Effector memory CD4-positive, alpha-beta T cell (primary cell): ENCODE measurements around the gene PDXK.

Experiments used
- DNase-seq, 3 donors: peaks; one replicate each; pipeline ENCODE4 v3.0.0-alpha.2; 2020
- H3K27ac ChIP-seq: 2 replicates; pipeline ENCODE4 v1.7.0; 2013; ENCODE audit warnings: mild to moderate bottlenecking, low read length, moderate library complexity; ENCODE audit not compliant: insufficient read depth, poor library complexity, severe bottlenecking
- H3K27me3 ChIP-seq: replicated peaks from 2 replicates; pipeline ENCODE4 v1.7.0; 2013; ENCODE audit warnings: mild to moderate bottlenecking, low read length; ENCODE audit not compliant: insufficient read depth, control insufficient read depth, poor library complexity, severe bottlenecking
- H3K36me3 ChIP-seq: 2 replicates; pipeline ENCODE4 v1.7.0; 2013; ENCODE audit warnings: mild to moderate bottlenecking, low read length, moderate library complexity; ENCODE audit not compliant: control insufficient read depth, insufficient read depth
- H3K4me1 ChIP-seq: 2 replicates; pipeline ENCODE4 v1.7.0; 2013; ENCODE audit warnings: low read length, mild to moderate bottlenecking; ENCODE audit not compliant: control insufficient read depth, insufficient read depth, poor library complexity, severe bottlenecking
- H3K4me3 ChIP-seq: 2 replicates; pipeline ENCODE4 v1.7.0; 2013; ENCODE audit warnings: low read length, low read depth, mild to moderate bottlenecking; ENCODE audit not compliant: insufficient read depth, poor library complexity, severe bottlenecking
- H3K9me3 ChIP-seq: 2 replicates; pipeline ENCODE4 v1.7.0; 2013; ENCODE audit warnings: mild to moderate bottlenecking, low read length, moderate library complexity; ENCODE audit not compliant: control insufficient read depth

The PDXK gene

DNA sequence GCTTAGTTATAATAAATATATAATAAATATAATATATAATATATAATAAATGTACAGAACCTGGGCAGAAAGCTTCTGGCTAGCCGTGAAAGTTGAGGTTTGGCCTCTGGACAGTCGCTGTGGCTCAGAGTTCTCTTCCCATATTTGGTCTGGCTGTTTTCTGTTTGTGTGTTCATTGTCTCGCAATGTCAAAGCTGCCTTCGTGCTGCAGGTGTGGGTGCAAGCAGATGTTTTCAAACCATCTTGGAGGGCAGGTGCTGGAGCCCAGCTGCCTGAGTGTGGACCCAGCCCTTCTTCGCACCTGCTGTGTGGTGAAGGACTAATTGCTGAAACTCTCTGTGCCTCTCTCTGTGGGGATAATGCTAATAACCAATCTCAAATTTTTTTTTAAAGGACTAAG, 60.7 kb downstream of the PDXK start:
- Histone ChIP-seq H3K4me3 (no peak overlapping the region), H3K27me3 (no peaks in the 10 kb centered on the region), H3K9me3 (no peaks in the 10 kb centered on the region), H3K36me3 (no peaks in the 10 kb centered on the region), H3K27ac (no peak overlapping the region), H3K4me1 (peaks cover 16% of the 10 kb centered on the region)
- no peak for DNase-seq

- no peak overlapping the region for H3K27ac ChIP-seq
- H3K27me3 ChIP-seq: no peaks in the 10 kb centered on the region
- no peak for DNase-seq
- no peaks in the 10 kb centered on the region for H3K9me3 ChIP-seq
- no peaks in the 10 kb centered on the region for H3K36me3 ChIP-seq
- H3K4me1 ChIP-seq: peaks cover 7% of the 10 kb centered on the region
- H3K4me3 ChIP-seq: no peak overlapping the region
Observed at GRCh38 chr21:43781846-43782245, 62.9 kb downstream of the PDXK start.

DNA sequence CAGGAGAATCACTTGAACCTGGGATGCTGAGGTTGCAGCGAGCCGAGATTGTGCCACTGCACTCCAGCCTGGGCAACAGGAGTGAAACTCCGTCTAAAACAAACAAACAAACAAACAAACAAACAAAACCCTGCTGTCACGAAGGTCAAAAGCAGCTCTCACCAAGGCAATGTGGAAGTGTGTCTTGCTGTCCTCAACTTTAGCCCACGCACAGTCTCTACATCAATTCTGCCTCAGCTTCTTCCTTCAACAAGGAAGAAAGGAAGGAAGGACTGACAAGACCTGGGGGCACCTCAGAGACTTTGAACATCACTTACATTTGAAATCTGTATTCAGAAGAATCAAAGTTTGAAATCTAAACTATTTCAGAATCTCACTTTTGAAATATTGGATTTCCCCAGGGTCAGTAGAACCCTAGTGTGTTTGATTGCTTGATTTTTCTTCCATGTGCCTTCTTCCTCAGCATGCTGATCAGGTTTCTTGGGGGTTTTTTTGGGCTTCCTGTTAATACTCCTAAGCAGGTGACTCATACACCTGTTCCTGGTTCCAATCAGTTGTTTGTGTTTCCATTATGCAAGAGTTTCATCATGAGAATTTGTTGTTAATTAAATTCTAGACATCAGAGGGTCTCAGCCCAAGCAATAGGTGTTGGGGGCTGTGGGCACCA, 63.6 kb downstream of the PDXK start:
- no peak for DNase-seq
- H3K4me1 ChIP-seq: peaks cover 7% of the 10 kb centered on the region
- H3K4me3 ChIP-seq: no peak overlapping the region
- H3K27me3 ChIP-seq: no peaks in the 10 kb centered on the region
- H3K9me3 ChIP-seq: no peaks in the 10 kb centered on the region
- H3K36me3 ChIP-seq: no peaks in the 10 kb centered on the region
- no peak overlapping the region for H3K27ac ChIP-seq

GRCh38 chr21:43783098-43783700, 64.3 kb downstream of the PDXK start:
- peaks cover 7% of the 10 kb centered on the region for H3K4me1 ChIP-seq
- H3K4me3 ChIP-seq: no peak overlapping the region
- H3K27ac ChIP-seq: no peak overlapping the region
- DNase-seq: no peak
- H3K36me3 ChIP-seq: no peaks in the 10 kb centered on the region
- no peaks in the 10 kb centered on the region for H3K9me3 ChIP-seq
- no peaks in the 10 kb centered on the region for H3K27me3 ChIP-seq

DNA sequence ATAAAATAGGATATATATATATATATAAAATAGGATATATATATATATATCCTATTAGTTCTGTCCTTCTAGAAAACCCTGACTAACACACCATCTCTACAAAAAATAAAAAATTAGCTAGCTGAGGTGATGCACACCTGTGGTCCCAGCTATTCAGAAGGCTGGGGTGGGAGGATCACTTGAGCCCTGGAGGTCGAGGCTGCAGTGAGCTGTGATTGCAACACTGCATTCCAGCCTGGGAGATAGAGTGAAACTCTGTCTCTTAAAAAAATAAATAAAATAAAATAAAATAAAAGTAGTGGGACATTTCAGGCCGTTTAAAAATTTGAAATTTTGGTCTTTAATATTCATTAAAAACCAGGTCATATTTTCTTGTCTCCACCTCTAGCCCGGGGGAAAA, 66.2 kb downstream of the PDXK start:
- H3K4me1 ChIP-seq: peaks cover 2% of the 10 kb centered on the region
- DNase-seq: no peak
- H3K4me3 ChIP-seq: no peak overlapping the region
- H3K27ac ChIP-seq: no peak overlapping the region
- H3K9me3 ChIP-seq: no peaks in the 10 kb centered on the region
- no peaks in the 10 kb centered on the region for H3K36me3 ChIP-seq
- H3K27me3 ChIP-seq: no peaks in the 10 kb centered on the region

DNA sequence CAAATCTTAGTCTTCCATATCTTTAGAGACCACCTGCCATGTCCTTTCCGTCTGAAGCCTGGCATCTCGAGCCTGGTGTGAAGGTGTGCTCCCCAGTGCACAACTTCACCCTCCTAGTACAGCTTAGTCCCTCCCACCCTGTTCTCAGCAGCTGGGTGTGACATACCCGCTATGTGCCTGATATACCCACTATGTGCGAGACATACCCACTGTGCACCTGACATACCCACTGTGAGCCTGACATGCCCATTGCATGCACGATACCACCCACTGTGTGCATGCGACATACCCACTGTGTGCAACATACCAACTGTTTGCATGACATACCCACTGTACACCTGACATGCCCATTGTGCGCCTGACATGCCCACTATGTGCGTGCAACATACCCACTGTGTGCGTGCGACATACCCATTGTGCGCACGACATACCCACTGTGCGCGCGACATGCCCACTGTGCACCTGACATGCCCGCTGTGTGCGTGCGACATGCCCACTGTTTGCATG, 67.4 kb downstream of the PDXK start:
- no peak overlapping the region for H3K27ac ChIP-seq
- peaks cover 9% of the 10 kb centered on the region for H3K4me1 ChIP-seq
- H3K36me3 ChIP-seq: no peaks in the 10 kb centered on the region
- no peak overlapping the region for H3K4me3 ChIP-seq
- H3K27me3 ChIP-seq: no peaks in the 10 kb centered on the region
- DNase-seq: no peak
- no peaks in the 10 kb centered on the region for H3K9me3 ChIP-seq

GRCh38 chr21:43786807-43787440, 68.0 kb downstream of the PDXK start:
- Histone ChIP-seq H3K9me3 (no peaks in the 10 kb centered on the region), H3K36me3 (peaks cover 4% of the 10 kb centered on the region), H3K27ac (no peak overlapping the region), H3K27me3 (no peaks in the 10 kb centered on the region), H3K4me3 (no peak overlapping the region), H3K4me1 (peaks cover 9% of the 10 kb centered on the region)
- no peak for DNase-seq

DNA sequence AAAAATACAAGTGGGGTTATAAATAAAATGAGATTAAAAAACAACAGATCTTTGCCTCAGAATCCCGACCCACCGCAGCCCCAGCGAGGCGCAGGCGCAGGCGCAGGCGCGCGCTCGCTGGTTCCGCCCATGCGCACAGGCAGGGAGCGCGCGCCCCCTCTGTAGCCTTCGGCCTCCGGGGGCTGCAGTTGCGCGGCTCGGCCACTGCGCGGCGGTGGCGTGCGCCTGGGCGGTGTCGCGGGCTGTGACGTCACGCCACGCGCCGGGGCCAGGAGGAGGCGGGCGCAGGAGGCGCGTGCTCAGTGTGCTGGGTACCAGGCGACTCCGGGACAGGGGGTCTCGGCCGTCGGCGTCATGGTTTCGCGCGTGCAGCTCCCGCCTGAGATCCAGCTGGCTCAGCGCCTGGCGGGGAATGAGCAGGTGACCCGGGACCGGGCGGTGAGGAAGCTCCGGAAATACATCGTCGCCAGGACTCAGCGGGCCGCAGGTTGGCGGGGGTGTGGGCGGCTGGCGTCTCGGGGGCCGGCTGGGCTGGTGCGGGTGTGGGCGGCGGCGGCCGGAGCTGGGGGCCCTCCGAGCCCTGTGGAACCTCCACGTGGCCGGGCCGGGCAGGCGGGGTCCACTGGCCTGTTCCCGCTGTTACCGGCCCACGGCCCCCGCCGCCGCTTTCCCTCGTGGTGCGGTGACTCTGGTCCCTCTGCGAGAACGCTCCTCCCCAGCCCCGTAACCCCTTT, 70.5 kb downstream of the PDXK start, which contains the start of gene RRP1:
TSS of gene RRP1 (plus strand) at position 302 of the 734 bp plus-strand sequence. CDS start at position 355, 53 bp downstream.
- Histone ChIP-seq H3K4me3 (peak within 1 kb of the TSS; percentile 63), H3K27ac (peak within 1 kb of the TSS; percentile 77), H3K4me1 (peaks cover 9% of the 10 kb centered on the region), H3K36me3 (peaks cover 28% of the 10 kb centered on the region), H3K9me3 (no peaks in the 10 kb centered on the region), H3K27me3 (no peaks in the 10 kb centered on the region)
- peak; percentile 90 to 91 (median 90) for DNase-seq

DNA sequence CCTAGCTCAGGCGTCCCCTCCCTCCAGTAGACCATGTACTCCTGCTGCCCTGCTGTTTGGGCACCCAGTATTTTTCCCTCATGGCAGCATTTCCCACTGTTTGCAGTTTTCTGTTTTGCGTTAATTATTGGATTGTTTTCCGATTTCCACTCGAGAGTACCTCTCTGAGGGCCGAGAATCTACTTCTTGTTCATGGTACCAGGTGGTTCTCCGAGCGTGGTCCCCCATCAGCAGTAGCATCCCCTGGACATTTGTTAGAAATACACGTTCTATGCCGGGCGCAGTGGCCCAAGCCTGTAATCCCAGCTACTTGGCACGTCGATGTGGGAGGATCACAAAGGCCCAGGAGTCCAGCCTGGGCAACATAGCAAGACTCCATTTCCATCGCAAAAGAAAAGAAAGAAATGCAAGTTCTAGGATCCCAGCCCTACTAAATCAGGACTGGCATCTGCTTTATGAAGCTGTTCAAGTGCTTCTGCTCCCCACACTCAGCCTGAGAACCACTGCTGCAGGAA, 71.1 kb downstream of the PDXK start:
- Histone ChIP-seq H3K27ac (peak overlapping the region; percentile 77), H3K27me3 (no peaks in the 10 kb centered on the region), H3K4me3 (peak overlapping the region; percentile 63), H3K4me1 (peaks cover 9% of the 10 kb centered on the region), H3K36me3 (peaks cover 34% of the 10 kb centered on the region), H3K9me3 (no peaks in the 10 kb centered on the region)
- DNase-seq: no peak
